ENCODE measurements around the gene NDUFB2. TPM values are rescaled to one million over a fixed set of nuclear protein-coding genes. Genes with fewer than 3 reads are reported as not detected.
"Not testable (repeated sequence)": the region's sequence is repeated elsewhere in the genome, so short reads cannot be mapped to it uniquely, and the experiment has no call there.

The NDUFB2 gene
- total RNA-seq, 2 donors from 2014 or later, result 180 to 202 TPM

GRCh38 chr7:140676306-140676705, 20.2 kb upstream of the NDUFB2 start:
- WGBS, 2 experiments (ENCODE audit: insufficient coverage in 1 of 2, insufficient read length in 1 of 2), result 96 to 100% methylated on average over 1 to 3 of the region's 3 CpGs
- Mint-ChIP-seq H3K4me3 (no peak overlapping the region), H3K27me3 (ENCODE audit: insufficient read depth) (peaks cover 4% of the 10 kb centered on the region), H3K4me1 (peaks cover 2% of the 10 kb centered on the region), H3K36me3 (ENCODE audit: low read depth) (peaks cover 21% of the 10 kb centered on the region), H3K9me3 (no peaks in the 10 kb centered on the region), H3K27ac (no peak overlapping the region)
- no peak for DNase-seq
- H3K27me3 ChIP-seq (ENCODE audit: control insufficient read depth, insufficient read depth, low read length, poor library complexity, severe bottlenecking), result no peaks in the 10 kb centered on the region
- H3K27ac ChIP-seq (ENCODE audit: low read depth, low read length), result no peak overlapping the region
- no peaks in the 10 kb centered on the region for H3K9me3 ChIP-seq (ENCODE audit: control insufficient read depth, low read length)
- no peak overlapping the region for H3K4me3 ChIP-seq (ENCODE audit: low read length)
- peaks cover 2% of the 10 kb centered on the region for H3K4me1 ChIP-seq (ENCODE audit: control insufficient read depth, insufficient read depth, low read length)
- peaks cover 16% of the 10 kb centered on the region for H3K36me3 ChIP-seq (ENCODE audit: control insufficient read depth, insufficient read depth, low read length)
- TF ChIP-seq CTCF (conservative IDR thresholded peaks at IDR 0.05), result no peak
- no peak overlapping the region for H3K9ac ChIP-seq (ENCODE audit: extremely low read depth, low read length, poor library complexity, severe bottlenecking)

GRCh38 chr7:140676956-140677355, 19.6 kb upstream of the NDUFB2 start:
- H3K27ac Mint-ChIP-seq; H3K27me3 ChIP-seq (ENCODE audit: control insufficient read depth, insufficient read depth, low read length, poor library complexity, severe bottlenecking); H3K4me1 Mint-ChIP-seq; H3K4me3 ChIP-seq (ENCODE audit: low read length); H3K27me3 Mint-ChIP-seq (ENCODE audit: insufficient read depth); H3K4me1 ChIP-seq (ENCODE audit: control insufficient read depth, insufficient read depth, low read length); H3K4me3 Mint-ChIP-seq; H3K27ac ChIP-seq (ENCODE audit: low read depth, low read length); H3K9me3 Mint-ChIP-seq; H3K9ac ChIP-seq (ENCODE audit: extremely low read depth, low read length, poor library complexity, severe bottlenecking); DNase-seq; H3K9me3 ChIP-seq (ENCODE audit: control insufficient read depth, low read length): not testable (repeated sequence)
- peaks cover 16% of the 10 kb centered on the region for H3K36me3 ChIP-seq (ENCODE audit: control insufficient read depth, insufficient read depth, low read length)
- 85 to 94% methylated on average over 7 to 11 of the region's 11 CpGs for WGBS, 2 experiments (ENCODE audit: insufficient coverage in 1 of 2, insufficient read length in 1 of 2)
- H3K36me3 Mint-ChIP-seq (ENCODE audit: low read depth), result peaks cover 21% of the 10 kb centered on the region

GRCh38 chr7:140677496-140677895, 19.0 kb upstream of the NDUFB2 start:
- H3K4me1 ChIP-seq (ENCODE audit: control insufficient read depth, insufficient read depth, low read length), result peaks cover 2% of the 10 kb centered on the region
- no peak overlapping the region for H3K4me3 ChIP-seq (ENCODE audit: low read length)
- no peaks in the 10 kb centered on the region for H3K9me3 Mint-ChIP-seq
- WGBS, 2 experiments (ENCODE audit: insufficient coverage in 1 of 2, insufficient read length in 1 of 2), result 84% methylated on average over 3 of the region's 3 CpGs; no CpG with 5 or more reads in 1 of the 2 experiments
- H3K27ac Mint-ChIP-seq, result no peak overlapping the region
- H3K27ac ChIP-seq (ENCODE audit: low read depth, low read length), result no peak overlapping the region
- H3K36me3 ChIP-seq (ENCODE audit: control insufficient read depth, insufficient read depth, low read length), result peaks cover 16% of the 10 kb centered on the region
- H3K9me3 ChIP-seq (ENCODE audit: control insufficient read depth, low read length), result no peaks in the 10 kb centered on the region
- peaks cover 4% of the 10 kb centered on the region for H3K27me3 Mint-ChIP-seq (ENCODE audit: insufficient read depth)
- DNase-seq, result no peak
- TF ChIP-seq CTCF (conservative IDR thresholded peaks at IDR 0.05), result no peak
- no peak overlapping the region for H3K4me3 Mint-ChIP-seq
- peaks cover 2% of the 10 kb centered on the region for H3K4me1 Mint-ChIP-seq
- peaks cover 21% of the 10 kb centered on the region for H3K36me3 Mint-ChIP-seq (ENCODE audit: low read depth)
- no peaks in the 10 kb centered on the region for H3K27me3 ChIP-seq (ENCODE audit: control insufficient read depth, insufficient read depth, low read length, poor library complexity, severe bottlenecking)
- H3K9ac ChIP-seq (ENCODE audit: extremely low read depth, low read length, poor library complexity, severe bottlenecking), result no peak overlapping the region

Measured in endodermal cell (in vitro differentiated cells).